HL-60 (cell line): Measurements from ENCODE around the gene ZFP30.

Experiments used
- DNase-seq, 2 experiments: peaks; one replicate each; pipeline ENCODE4 v3.0.0-alpha.2; 2010 to 2020; ENCODE audit warnings: low read depth in 1 of 2, low spot score in 1 of 2
- H3K27ac ChIP-seq: fragments of 250-450 bp; sonication (Bioruptor Pico); replicated peaks from 2 replicates; pipeline ENCODE4 v1.5.1; 2020; ENCODE audit warnings: mild to moderate bottlenecking, moderate library complexity
- H3K27me3 ChIP-seq: fragments of 250-450 bp; sonication (Bioruptor Pico); 2 replicates; pipeline ENCODE4 v1.5.1; 2021; ENCODE audit warnings: mild to moderate bottlenecking, moderate library complexity; ENCODE audit not compliant: insufficient read depth, poor library complexity, severe bottlenecking
- H3K4me3 ChIP-seq: replicated peaks from 2 replicates; pipeline ENCODE4 v1.5.1; 2011; ENCODE audit warnings: mild to moderate bottlenecking, control low read depth, low read length; ENCODE audit not compliant: insufficient read depth
- CTCF ChIP-seq: IDR thresholded peaks from one replicate; pipeline ENCODE4 v1.5.1; 2011; ENCODE audit warnings: low read length, control low read depth, inconsistent platforms; ENCODE audit not compliant: insufficient read depth
- GABPA ChIP-seq: IDR thresholded peaks from 2 replicates; pipeline ENCODE4 v1.6.1; 2012; ENCODE audit warnings: low read depth
- POLR2AphosphoS5 ChIP-seq: IDR thresholded peaks from 2 replicates; pipeline ENCODE4 v1.6.1; 2012; ENCODE audit warnings: low read depth
- REST ChIP-seq: IDR thresholded peaks from 2 replicates; pipeline ENCODE4 v1.6.1; 2012; ENCODE audit warnings: low read depth; ENCODE audit not compliant: insufficient replicate concordance
- SPI1 ChIP-seq: IDR thresholded peaks from 2 replicates; pipeline ENCODE4 v1.6.1; 2012; ENCODE audit warnings: low read depth, mild to moderate bottlenecking, borderline replicate concordance

Gene ZFP30

GRCh38 chr19:37583340-37583739, 71.9 kb downstream of the ZFP30 start:
- DNase-seq = no peak
- TF ChIP-seq REST (no peak), SPI1 (no peak), GABPA (no peak)
- Histone ChIP-seq H3K27ac (no peak overlapping the region), H3K27me3 (no peaks in the 10 kb centered on the region), H3K4me3 (no peak overlapping the region)

GRCh38 chr19:37572203-37572602, 83.1 kb downstream of the ZFP30 start:
- peak in 1 of 2 experiments; percentile 27 for DNase-seq
- H3K4me3 ChIP-seq = no peak overlapping the region
- H3K27ac ChIP-seq = no peak overlapping the region
- H3K27me3 ChIP-seq = no peaks in the 10 kb centered on the region
- no peak for TF ChIP-seq POLR2AphosphoS5

- no peak for TF ChIP-seq CTCF
- TF ChIP-seq POLR2AphosphoS5 = no peak
- TF ChIP-seq GABPA = no peak
- TF ChIP-seq REST = no peak
- TF ChIP-seq SPI1 = no peak
- Histone ChIP-seq H3K4me3 (no peak overlapping the region), H3K27me3 (no peaks in the 10 kb centered on the region), H3K27ac (no peak overlapping the region)
- DNase-seq = no peak
Measured at GRCh38 chr19:37565370-37565669, 89.9 kb downstream of the ZFP30 start.

GRCh38 chr19:37564624-37565369, 90.5 kb downstream of the ZFP30 start:
- no peak overlapping the region for H3K4me3 ChIP-seq
- no peak for TF ChIP-seq GABPA
- no peak for TF ChIP-seq SPI1
- no peak for TF ChIP-seq CTCF
- TF ChIP-seq POLR2AphosphoS5 = no peak
- no peak for TF ChIP-seq REST
- DNase-seq = no peak
- no peaks in the 10 kb centered on the region for H3K27me3 ChIP-seq
- no peak overlapping the region for H3K27ac ChIP-seq
